ENCODE data around the gene MTCH1.

DNA sequence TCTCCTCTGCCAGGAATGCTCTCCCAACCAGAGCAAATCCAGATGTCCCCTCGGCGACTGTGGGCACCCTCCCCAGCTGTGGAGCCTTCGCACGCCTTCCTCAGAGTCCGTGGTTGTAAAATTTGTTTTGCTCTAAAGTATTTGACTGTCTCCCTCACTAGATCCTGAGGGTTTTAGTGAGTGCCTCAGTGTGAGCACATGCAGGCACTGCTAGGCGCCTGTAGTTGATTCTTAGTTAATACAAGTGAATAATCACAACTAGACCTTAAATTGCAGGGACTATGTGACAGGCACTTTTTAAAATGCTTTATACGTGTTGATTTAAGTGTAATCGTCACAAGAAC lies 680 bp upstream of the MTCH1 start:
- TF ChIP-seq, protein P1, sequence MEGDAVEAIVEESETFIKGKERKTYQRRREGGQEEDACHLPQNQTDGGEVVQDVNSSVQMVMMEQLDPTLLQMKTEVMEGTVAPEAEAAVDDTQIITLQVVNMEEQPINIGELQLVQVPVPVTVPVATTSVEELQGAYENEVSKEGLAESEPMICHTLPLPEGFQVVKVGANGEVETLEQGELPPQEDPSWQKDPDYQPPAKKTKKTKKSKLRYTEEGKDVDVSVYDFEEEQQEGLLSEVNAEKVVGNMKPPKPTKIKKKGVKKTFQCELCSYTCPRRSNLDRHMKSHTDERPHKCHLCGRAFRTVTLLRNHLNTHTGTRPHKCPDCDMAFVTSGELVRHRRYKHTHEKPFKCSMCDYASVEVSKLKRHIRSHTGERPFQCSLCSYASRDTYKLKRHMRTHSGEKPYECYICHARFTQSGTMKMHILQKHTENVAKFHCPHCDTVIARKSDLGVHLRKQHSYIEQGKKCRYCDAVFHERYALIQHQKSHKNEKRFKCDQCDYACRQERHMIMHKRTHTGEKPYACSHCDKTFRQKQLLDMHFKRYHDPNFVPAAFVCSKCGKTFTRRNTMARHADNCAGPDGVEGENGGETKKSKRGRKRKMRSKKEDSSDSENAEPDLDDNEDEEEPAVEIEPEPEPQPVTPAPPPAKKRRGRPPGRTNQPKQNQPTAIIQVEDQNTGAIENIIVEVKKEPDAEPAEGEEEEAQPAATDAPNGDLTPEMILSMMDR (IDR thresholded peaks at IDR 0.05 in 2 of 3, conservative IDR thresholded peaks at IDR 0.05 in 1 of 3; ENCODE audit: borderline replicate concordance in 1 of 3, insufficient read depth in 1 of 3, low read depth in 2 of 3, low read length in 2 of 3): no peak
- TF ChIP-seq EZH2 (IDR thresholded peaks at IDR 0.05) (no peak), POLR2A (IDR thresholded peaks at IDR 0.05; ENCODE audit: borderline replicate concordance, extremely low read depth, insufficient read depth, insufficient read length) (no peak), CEBPB (IDR thresholded peaks at IDR 0.05; ENCODE audit: low read depth) (no peak), REST (IDR thresholded peaks at IDR 0.05; ENCODE audit: low read depth) (no peak), ZNF274 (IDR thresholded peaks at IDR 0.05; ENCODE audit: low read depth, low read length) (no peak), EZH2phosphoT487 (IDR thresholded peaks at IDR 0.05; ENCODE audit: borderline replicate concordance) (no peak)
- TF ChIP-seq, protein P2, sequence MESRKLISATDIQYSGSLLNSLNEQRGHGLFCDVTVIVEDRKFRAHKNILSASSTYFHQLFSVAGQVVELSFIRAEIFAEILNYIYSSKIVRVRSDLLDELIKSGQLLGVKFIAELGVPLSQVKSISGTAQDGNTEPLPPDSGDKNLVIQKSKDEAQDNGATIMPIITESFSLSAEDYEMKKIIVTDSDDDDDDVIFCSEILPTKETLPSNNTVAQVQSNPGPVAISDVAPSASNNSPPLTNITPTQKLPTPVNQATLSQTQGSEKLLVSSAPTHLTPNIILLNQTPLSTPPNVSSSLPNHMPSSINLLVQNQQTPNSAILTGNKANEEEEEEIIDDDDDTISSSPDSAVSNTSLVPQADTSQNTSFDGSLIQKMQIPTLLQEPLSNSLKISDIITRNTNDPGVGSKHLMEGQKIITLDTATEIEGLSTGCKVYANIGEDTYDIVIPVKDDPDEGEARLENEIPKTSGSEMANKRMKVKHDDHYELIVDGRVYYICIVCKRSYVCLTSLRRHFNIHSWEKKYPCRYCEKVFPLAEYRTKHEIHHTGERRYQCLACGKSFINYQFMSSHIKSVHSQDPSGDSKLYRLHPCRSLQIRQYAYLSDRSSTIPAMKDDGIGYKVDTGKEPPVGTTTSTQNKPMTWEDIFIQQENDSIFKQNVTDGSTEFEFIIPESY (IDR thresholded peaks at IDR 0.05; ENCODE audit: extremely low read depth, insufficient replicate concordance, low read length): no peak

Data from HCT116 (cell line).